Astrocyte (in vitro differentiated cells and primary cell): Measurements from ENCODE around the gene CRB2.
A peak's percentile ranks its signal among the peaks of the same experiment; 100 is the strongest.

Experiments used
- CTCF ChIP-seq: IDR thresholded peaks from 2 replicates; pipeline ENCODE4 v1.5.1; 2011; ENCODE audit warnings: low read depth, mild to moderate bottlenecking, inconsistent platforms, low read length, moderate library complexity; ENCODE audit not compliant: insufficient read depth
- EZH2 ChIP-seq: IDR thresholded peaks from 2 replicates; pipeline ENCODE4 v1.6.1; 2012; ENCODE audit warnings: mild to moderate bottlenecking, low read length, inconsistent platforms; ENCODE audit not compliant: insufficient read depth

GRCh38 chr9:123373946-123374345, 17.9 kb downstream of the CRB2 start:
- TF ChIP-seq CTCF (no peak), EZH2 (peak; percentile 74)
